ENCODE data around the gene MT1X. TPM values are rescaled to one million over a fixed set of nuclear protein-coding genes. Genes with fewer than 3 reads are reported as not detected.
A peak's percentile ranks its signal among the peaks of the same experiment; 100 is the strongest.

Gene MT1X
- total and polyA plus RNA-seq, 2 of the 13 experiments (the other 11 are each of a cell fraction or from before 2014, with no cell fraction given): 19.7 to 288 TPM

GRCh38 chr16:56729735-56730662 is 47.7 kb downstream of the MT1X start, which contains the start of gene NUP93 (continued):
- no peak for TF ChIP-seq AKNA (CRISPR knock-in tag; IDR thresholded peaks at IDR 0.05; ENCODE audit: borderline replicate concordance)
- TF ChIP-seq SNAPC4 (CRISPR knock-in tag; IDR thresholded peaks at IDR 0.05): no peak
- peak; percentile 78 for TF ChIP-seq PTBP1 (IDR thresholded peaks at IDR 0.05; ENCODE audit: low read depth, low read length, poor library complexity, severe bottlenecking)
- TF ChIP-seq SALL2 (CRISPR knock-in tag; IDR thresholded peaks at IDR 0.05): peak; percentile 80
- peak; percentile 34; the same call in 1 of the 2 replicates for TF ChIP-seq ZNF772 (CRISPR knock-in tag; IDR thresholded peaks at IDR 0.05)
- no peak for TF ChIP-seq ZBTB46 (CRISPR knock-in tag; IDR thresholded peaks at IDR 0.05; ENCODE audit: borderline replicate concordance)
- no peak for TF ChIP-seq ZNF567 (CRISPR knock-in tag; IDR thresholded peaks at IDR 0.05; ENCODE audit: borderline replicate concordance)
- no peak for TF ChIP-seq ZNF382 (CRISPR knock-in tag; IDR thresholded peaks at IDR 0.05; ENCODE audit: borderline replicate concordance)
- TF ChIP-seq ZNF552 (CRISPR knock-in tag; IDR thresholded peaks at IDR 0.05; ENCODE audit: borderline replicate concordance): 0 out of 2 replicates have a peak, but pooled peaks have one; percentile 8
- no peak for TF ChIP-seq ZNF292 (CRISPR knock-in tag; IDR thresholded peaks at IDR 0.05; ENCODE audit: borderline replicate concordance, low read depth)
- no peak for TF ChIP-seq REXO4 (CRISPR knock-in tag; IDR thresholded peaks at IDR 0.05; ENCODE audit: borderline replicate concordance)
- no peak for TF ChIP-seq ZNF776 (CRISPR knock-in tag; IDR thresholded peaks at IDR 0.05)
- 0 out of 2 replicates have a peak, but pooled peaks have one; percentile 28 for TF ChIP-seq ZNF766 (CRISPR knock-in tag; IDR thresholded peaks at IDR 0.05; ENCODE audit: borderline replicate concordance)
- TF ChIP-seq SMAD3 (CRISPR knock-in tag; IDR thresholded peaks at IDR 0.05): peak; percentile 67; the same call in 1 of the 2 replicates
- TF ChIP-seq TOPORS (CRISPR knock-in tag; IDR thresholded peaks at IDR 0.05): no peak

Measured in HepG2 (cell line).